ENCODE data around the gene HYAL4.

The HYAL4 gene

GRCh38 chr7:123918309-123918708, 73.3 kb downstream of the HYAL4 start:
- DNase-seq, result no peak

GRCh38 chr7:123923599-123923998, 78.6 kb downstream of the HYAL4 start:
- no peak for DNase-seq

- DNase-seq, result no peak
Observed at GRCh38 chr7:123924941-123925340, 80.0 kb downstream of the HYAL4 start, which contains the start of gene SPAM1. Gene SPAM1, plus strand, starts transcription at chr7:123925241. Its CDS starts 28,330 bp downstream, at chr7:123953571.

Measured in fibroblast of skin of right quadriceps (primary cell).